Measurements from ENCODE around the gene BPIFB2. TPM values are rescaled to one million over a fixed set of nuclear protein-coding genes. Genes with fewer than 3 reads are reported as not detected.

Gene BPIFB2
- total and polyA plus RNA-seq, 2 donors (not counting 3 experiments of a cell fraction or from before 2014, with no cell fraction given), result not detected

DNA sequence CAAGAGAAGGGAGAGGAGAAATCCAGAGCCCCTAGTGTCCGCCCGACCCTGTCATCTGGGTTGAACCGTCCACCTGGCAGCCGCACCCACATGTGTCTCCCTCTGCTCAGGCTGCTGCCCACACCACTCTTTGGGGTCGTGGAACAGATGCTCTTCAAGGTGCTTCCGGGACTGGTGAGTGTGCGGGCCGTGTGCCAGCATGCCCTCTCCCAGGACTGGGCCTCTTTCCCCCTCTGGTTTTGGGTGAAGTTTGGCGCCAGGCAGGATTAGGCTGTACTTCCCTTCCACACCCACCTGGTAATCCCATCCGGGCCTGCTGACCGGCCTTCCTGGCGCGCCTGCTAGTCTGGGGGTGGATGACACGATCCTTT is 54.1 kb downstream of the BPIFB2 start:
- H4K20me1 ChIP-seq (replicated peaks; ENCODE audit: control insufficient read depth, extremely low read depth, insufficient read depth, low read length), result no peaks in the 10 kb centered on the region
- dilution Hi-C loops (cut with MboI; ENCODE audit: extremely low pct_ligation_motif_present, low sequenced_read_pairs) (no loop called here), intact Hi-C loops (cut with micrococcal nuclease) (no loop called here)
- H3K9me1 ChIP-seq (replicated peaks; ENCODE audit: control insufficient read depth, extremely low read depth, insufficient read depth, low read length), result no peaks in the 10 kb centered on the region
- no peaks in the 10 kb centered on the region for H3K9me3 ChIP-seq (replicated peaks; ENCODE audit: control insufficient read depth, insufficient read depth, low read length)
- ChIA-PET CTCF (no interaction called here), POLR2A (no interaction called here)
- no peaks in the 10 kb centered on the region for H3K4me1 ChIP-seq (ENCODE audit: control insufficient read depth, extremely low read depth, insufficient read depth, low read length)
- H3K79me2 ChIP-seq (ENCODE audit: control insufficient read depth, insufficient read depth, low read length), result no peaks in the 10 kb centered on the region
- no peak overlapping the region for H3K4me3 ChIP-seq (replicated peaks in 1 of 3; ENCODE audit: insufficient read depth in 1 of 3, low read depth in 1 of 3, low read length in 3 of 3)
- no peaks in the 10 kb centered on the region for H3K27me3 ChIP-seq (ENCODE audit: control insufficient read depth in 2 of 2, insufficient read depth in 2 of 2, low read length in 2 of 2)
- no peak overlapping the region for H3K9ac ChIP-seq (replicated peaks; ENCODE audit: extremely low read depth, insufficient read depth, low read length)
- H3K4me2 ChIP-seq (ENCODE audit: insufficient read depth, low read length), result no peak overlapping the region
- H3K27ac ChIP-seq (ENCODE audit: insufficient read depth, low read depth, low read length), result no peak overlapping the region
- no TSS peak for BruUV-seq (replicated peaks)
- no peaks in the 10 kb centered on the region for H3K36me3 ChIP-seq (ENCODE audit: control insufficient read depth in 2 of 2, extremely low read depth in 1 of 2, insufficient read depth in 2 of 2, low read length in 2 of 2)
- no peak overlapping the region for H2AFZ ChIP-seq (ENCODE audit: low read depth, low read length)
- FAIRE-seq (no peak), DNase-seq (ENCODE audit: low read depth, low spot score) (no peak)
- TF ChIP-seq JUN (IDR thresholded peaks at IDR 0.05; ENCODE audit: borderline replicate concordance, insufficient read depth, insufficient read length, low read depth), result no peak
- TF ChIP-seq, protein P1, sequence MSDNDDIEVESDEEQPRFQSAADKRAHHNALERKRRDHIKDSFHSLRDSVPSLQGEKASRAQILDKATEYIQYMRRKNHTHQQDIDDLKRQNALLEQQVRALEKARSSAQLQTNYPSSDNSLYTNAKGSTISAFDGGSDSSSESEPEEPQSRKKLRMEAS (IDR thresholded peaks at IDR 0.05; ENCODE audit: insufficient read depth, insufficient read length), result no peak
- TF ChIP-seq POLR2A (IDR thresholded peaks at IDR 0.05; ENCODE audit: low read depth, low read length), result no peak
- no peak for TF ChIP-seq MYC (IDR thresholded peaks at IDR 0.05; ENCODE audit: low read depth, low read length)
- no peak for TF ChIP-seq EZH2 (IDR thresholded peaks at IDR 0.05; ENCODE audit: borderline replicate concordance, low read depth, low read length, severe bottlenecking)
- TF ChIP-seq POLR2AphosphoS5 (IDR thresholded peaks at IDR 0.05; ENCODE audit: insufficient read depth, low read depth, low read length), result no peak
- TF ChIP-seq, protein P2, sequence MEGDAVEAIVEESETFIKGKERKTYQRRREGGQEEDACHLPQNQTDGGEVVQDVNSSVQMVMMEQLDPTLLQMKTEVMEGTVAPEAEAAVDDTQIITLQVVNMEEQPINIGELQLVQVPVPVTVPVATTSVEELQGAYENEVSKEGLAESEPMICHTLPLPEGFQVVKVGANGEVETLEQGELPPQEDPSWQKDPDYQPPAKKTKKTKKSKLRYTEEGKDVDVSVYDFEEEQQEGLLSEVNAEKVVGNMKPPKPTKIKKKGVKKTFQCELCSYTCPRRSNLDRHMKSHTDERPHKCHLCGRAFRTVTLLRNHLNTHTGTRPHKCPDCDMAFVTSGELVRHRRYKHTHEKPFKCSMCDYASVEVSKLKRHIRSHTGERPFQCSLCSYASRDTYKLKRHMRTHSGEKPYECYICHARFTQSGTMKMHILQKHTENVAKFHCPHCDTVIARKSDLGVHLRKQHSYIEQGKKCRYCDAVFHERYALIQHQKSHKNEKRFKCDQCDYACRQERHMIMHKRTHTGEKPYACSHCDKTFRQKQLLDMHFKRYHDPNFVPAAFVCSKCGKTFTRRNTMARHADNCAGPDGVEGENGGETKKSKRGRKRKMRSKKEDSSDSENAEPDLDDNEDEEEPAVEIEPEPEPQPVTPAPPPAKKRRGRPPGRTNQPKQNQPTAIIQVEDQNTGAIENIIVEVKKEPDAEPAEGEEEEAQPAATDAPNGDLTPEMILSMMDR (IDR thresholded peaks at IDR 0.05; ENCODE audit: extremely low read depth in 1 of 2, insufficient read depth in 1 of 2, low read depth in 1 of 2, low read length in 2 of 2), result no peak
- no peak for TF ChIP-seq GATA2 (IDR thresholded peaks at IDR 0.05; ENCODE audit: insufficient read depth, insufficient read length, low read depth, low read length)
- TF ChIP-seq FOS (IDR thresholded peaks at IDR 0.05; ENCODE audit: borderline replicate concordance, insufficient read depth, low read length), result no peak

All from endothelial cell of umbilical vein (primary cell).